Stimulated activated CD8-positive, alpha-beta memory T cell treated with anti-CD3 and anti-CD28 coated beads, Interleukin-7, amount 100 ng/mL, for 4 hours (primary cell): ENCODE results near the gene NKPD1.

Source experiments
- DNase-seq, 2 donors: peaks; one replicate each; pipeline ENCODE4 v3.0.0-alpha.2; 2020; ENCODE audit warnings: low read depth in 2 of 2

The NKPD1 gene

DNA sequence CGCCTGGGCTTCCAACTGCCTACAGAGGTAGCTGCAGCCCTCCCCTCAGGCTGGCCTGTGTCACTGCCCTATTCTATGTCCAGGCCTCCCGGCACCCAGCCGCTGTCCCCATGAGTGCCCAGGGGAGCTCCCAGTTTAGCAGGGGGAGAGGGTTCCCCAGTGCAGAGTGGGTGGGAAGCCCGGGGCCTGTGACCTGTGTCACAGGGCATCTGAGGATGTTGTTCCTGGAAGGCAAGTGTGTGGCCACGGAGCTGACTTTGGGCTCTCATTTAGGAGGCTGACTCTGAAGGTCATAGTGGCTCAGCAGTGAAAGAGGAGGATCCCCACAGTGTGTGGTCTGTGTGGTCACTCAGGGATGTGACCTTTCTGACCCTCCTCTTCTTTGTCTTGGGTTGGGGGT lies 42.7 kb downstream of the NKPD1 start:
- DNase-seq, result no peak

DNA sequence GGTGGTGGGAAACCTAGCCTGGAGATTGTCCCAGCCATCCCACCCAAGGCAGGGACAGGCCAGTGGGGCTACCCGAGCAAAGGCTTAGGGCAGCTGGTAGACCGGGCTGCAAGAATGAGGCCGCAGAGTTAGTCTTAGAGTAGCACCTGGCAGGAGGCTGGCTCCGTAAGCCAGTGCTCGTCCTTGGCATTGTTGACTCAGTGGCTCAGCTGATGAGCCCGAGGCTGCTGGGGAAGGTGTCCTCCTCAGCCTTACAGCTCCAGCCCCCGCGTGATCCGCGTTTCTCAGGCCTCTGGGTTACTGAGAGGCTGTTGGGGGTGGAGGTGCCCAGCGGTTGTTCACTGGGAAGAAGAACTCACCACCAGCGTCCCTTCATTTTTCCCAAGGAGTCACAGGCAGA lies 43.1 kb downstream of the NKPD1 start:
- no peak for DNase-seq

DNA sequence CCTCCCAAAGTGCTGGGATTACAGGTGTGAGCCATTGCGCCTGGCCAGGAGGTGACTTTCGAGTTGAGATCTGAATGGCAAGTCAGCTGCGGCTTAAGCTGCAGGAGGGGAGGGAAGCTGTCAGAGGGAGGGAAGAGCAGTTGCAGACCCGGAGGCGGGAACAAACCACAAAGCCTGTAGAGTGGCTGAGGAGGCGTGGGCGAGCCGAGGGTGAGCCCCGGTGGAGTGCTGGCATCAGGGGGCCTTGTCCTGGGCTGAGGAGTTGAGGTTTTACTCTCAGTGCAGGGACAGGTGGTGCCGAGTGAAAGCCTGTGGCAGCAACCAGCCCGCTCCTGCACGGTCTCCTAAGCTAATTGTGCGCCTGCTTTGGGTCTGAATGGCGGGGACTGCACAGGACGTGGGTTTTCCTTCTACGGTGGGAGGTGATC lies 43.6 kb downstream of the NKPD1 start:
- DNase-seq, result peak; percentile 39 to 67

DNA sequence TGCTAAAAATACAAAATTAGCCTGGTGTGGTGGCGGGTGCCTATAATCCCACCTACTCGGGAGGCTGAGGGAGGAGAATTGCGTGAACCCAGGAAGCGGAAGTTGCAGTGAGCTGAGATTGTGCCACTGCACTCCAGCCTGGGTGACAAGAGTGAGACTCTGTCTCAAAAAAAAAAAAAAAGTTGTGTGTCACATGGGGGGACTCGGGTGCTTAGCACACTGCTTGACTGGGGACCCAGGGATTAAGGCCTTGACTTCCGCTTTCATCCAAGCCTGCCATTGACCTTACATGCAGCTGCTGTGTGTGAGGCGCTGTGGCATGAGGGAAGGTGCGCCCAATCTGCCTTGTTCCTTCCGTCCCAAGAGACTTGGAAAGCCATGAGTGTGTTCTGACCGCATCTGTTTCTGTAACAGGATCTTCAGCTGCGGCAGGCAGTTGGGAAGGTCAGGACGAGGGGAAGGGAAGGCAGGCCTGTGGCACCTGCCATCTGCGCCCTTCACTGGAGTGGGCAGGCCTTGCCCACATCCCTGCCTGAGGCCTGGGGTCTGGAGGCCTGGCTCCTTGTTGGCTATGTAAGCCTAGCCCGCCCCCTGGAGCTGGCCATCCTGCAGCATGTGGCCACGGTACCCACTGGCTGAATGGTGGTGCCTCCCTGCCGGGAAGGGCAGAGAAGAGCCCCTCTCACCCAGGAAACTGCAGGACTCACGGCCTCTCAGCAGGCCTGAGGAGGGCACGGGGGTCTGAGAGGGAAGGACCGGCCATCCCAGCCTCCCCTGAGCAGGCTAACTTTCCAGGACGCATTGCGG lies 44.8 kb downstream of the NKPD1 start:
- no peak for DNase-seq

DNA sequence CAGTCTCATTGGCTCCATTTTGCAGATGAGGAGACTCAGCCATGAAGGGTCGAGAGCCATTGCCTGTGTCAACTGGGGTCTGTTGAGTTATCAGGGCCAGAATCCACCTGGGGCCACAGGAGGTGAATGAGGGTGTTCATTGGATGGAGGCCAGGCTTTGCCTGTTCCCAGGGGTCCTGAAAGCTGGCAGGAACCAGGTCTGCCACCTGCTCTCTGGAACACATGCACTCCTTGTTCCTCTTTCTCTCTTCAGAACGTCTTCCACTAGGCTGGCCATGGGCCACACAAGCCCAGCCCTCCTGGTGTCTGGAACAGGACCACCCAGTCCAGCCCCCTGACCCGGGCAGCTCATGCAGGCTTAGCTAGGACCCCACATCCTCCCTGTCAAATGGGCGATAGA lies 46.7 kb downstream of the NKPD1 start:
- no peak for DNase-seq

DNA sequence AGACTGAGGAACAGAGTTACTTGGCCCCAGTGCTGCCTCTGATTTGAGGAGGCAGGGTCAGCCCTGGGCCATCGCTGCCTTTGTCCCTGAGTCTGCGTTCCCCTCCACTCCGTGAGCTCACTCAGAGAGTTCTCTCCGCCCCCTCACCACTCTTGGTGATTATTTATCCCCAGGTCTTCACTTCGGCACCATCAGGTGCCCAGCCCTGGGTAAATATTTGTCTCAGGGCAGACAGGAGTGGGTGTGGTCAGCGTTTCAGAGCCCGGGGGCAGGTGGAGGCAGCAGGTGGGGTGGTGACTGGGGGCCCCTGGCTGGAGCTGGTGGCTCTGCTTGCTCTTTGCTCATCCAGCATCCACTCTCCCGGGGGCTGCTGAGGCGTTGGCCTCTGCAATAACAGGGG lies 47.2 kb downstream of the NKPD1 start:
- DNase-seq, result no peak

DNA sequence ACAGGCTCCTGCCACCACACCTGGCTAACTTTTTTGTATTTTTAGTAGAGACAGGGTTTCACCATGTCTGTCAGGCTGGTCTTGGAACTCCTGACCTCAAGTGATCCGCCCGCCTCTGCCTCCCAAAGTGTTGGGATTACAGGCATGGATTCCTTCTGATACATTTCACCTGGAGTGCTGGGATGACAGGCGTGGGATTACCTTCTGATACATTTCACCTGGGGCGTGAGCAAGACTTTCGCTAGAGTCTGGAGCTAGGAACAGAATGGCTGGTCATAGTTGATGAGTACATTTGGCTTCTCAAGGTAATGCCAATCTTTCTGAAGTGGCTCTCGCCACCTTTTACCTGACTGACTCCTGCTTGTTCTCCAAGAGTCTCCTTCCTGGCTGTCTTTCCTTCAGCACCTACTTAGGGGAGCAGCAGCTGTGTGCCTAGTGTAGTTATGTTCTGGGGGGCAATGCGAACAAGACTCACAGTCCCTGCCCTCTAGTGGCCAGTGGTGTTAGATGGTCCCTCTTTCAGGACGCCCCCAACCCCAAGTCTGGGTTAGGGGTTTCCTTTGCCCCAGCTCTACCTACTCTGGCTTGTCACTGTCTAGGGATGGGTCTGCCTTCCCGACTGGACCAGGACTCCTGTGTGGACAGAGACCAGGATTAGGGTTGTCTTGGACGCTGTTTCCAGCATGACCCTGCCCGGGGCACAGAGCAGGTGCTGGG lies 48.5 kb downstream of the NKPD1 start:
- no peak for DNase-seq
